Measurements from ENCODE around the gene GUCA1A.

DNA sequence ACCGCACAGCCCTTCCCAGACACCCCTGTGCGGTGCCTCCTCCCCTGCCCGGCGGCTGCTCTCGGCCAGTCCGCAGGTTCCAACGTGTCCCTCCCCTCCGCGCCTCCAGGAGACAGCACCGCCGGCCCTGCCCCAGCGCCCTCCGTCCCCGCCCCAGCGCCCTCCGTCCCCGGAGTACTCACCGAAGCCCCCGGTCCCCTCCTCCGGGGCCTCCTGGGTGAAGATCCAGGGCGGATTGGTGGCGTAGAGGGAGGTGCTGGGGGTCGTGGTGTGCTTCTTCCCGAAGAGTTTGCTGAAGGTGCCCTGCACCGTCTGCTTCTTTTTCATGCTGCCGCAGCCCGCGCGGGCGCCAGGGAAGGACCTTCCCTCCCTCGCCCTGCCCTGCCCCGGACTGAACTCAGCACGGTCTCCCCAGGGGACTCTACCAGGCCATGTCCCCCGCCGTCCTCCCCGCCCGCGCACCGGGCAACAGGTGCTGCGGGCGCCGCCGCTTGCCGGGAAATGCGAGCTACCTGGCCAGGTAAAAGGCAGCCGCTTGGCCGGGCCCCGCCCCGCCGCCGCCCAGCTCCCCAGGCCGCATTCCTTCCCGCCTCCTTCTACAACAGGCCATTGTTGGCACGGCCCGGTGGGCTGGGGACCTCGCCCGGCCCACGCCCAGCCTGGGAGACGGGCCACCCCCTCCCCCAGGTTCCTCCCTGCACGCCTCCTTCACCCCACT lies 30.9 kb upstream of the GUCA1A start, which contains the start of gene C6orf132:
- no peak for TF ChIP-seq CTCF (IDR thresholded peaks at IDR 0.05)
- TF ChIP-seq POLR2A (IDR thresholded peaks at IDR 0.05): no peak

Data from vagina (tissue), 2 donors.